ENCODE data around the gene SERINC3.
A peak's percentile ranks its signal among the peaks of the same experiment; 100 is the strongest.
"Not testable (repeated sequence)": the region's sequence is repeated elsewhere in the genome, so short reads cannot be mapped to it uniquely, and the experiment has no call there.

Gene SERINC3

DNA sequence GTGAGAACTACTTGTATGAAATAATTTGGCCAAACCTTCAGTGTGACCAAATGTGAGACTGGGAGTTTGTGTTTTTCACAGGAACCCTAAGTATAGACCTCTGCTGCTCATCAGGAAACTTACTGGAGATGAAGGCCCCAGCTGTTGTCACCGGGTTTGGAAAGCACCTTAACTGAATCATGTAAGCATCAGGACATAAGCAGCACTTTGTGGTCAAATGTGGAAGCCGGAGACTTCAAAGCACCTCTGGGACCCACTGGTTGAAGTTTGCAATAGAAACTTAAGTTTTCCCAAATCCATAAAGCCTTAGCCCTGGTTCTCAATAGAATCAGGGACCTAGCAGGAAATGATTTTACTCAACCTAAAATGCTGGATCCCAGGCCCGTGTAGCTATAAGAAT lies 31.9 kb downstream of the SERINC3 start:
- DNase-seq, result no peak

DNA sequence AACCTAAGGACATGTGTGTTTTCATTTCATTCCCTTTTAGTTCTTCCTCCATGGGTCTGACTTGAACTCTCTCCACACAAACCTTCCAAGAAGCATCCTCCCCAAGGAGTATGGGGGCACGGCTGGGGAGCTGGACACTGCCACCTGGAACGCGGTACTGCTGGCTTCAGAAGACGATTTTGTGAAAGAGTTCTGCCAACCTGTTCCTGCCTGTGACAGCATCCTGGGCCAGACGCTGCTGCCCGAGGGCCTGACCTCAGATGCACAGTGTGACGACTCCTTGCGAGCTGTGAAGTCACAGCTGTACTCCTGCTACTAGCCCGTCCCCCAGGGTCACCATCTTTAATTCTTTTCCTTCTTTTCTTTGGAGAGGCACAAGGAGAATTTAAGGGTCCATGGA lies 32.6 kb downstream of the SERINC3 start:
- DNase-seq, result no peak

- DNase-seq, result no peak
Measured at GRCh38 chr20:44488551-44488950, 33.3 kb downstream of the SERINC3 start.

GRCh38 chr20:44485830-44486198 lies 36.1 kb downstream of the SERINC3 start:
- no peak for DNase-seq

- DNase-seq, result no peak
Measured at GRCh38 chr20:44485078-44485829, 36.6 kb downstream of the SERINC3 start.

DNA sequence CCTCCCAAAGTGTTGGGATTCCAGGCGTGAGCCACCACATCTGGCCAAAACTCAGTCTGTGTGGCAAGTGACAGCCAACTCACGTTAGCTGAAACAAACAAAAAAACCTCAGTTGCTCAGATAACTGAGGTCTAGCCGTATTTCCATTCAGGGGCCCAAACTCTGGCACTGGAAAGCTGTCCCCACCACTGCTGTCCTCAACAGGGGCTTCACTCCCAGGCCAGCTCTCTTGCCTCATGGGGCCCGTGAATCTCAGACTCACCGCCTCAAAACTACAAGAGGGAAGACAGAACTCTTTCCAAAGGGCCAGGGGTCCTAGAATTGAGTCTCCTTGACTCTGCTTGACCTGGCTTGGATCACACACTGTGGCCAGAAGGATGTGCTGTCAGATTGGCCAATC lies 38.8 kb downstream of the SERINC3 start:
- DNase-seq, result no peak

- DNase-seq, result no peak
Measured at GRCh38 chr20:44481719-44482416, 40.0 kb downstream of the SERINC3 start.

GRCh38 chr20:44480097-44480496 lies 41.8 kb downstream of the SERINC3 start:
- DNase-seq, result no peak

GRCh38 chr20:44479643-44480042 lies 42.2 kb downstream of the SERINC3 start:
- no peak for DNase-seq

DNA sequence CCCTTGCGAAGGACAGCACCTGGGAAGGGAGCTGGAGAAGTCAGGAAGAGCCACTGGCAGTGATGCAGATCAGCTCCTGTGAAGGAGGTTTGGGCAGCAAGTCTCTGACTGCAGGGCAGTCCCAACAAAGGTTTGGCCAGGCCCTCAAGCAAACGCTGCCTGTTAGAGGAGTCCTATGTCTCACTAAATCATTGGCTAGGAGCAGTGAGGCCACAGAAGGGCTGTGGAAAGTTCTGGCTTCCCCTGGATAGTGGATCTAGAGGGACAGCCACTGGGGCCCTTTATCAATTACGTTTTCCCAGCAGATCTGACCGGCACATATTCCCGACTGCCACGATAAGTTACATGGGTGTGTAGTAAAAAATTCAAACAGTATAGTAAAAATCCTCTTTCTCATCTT lies 43.7 kb downstream of the SERINC3 start:
- no peak for DNase-seq

GRCh38 chr20:44477151-44477550 lies 44.7 kb downstream of the SERINC3 start:
- DNase-seq, result no peak

DNA sequence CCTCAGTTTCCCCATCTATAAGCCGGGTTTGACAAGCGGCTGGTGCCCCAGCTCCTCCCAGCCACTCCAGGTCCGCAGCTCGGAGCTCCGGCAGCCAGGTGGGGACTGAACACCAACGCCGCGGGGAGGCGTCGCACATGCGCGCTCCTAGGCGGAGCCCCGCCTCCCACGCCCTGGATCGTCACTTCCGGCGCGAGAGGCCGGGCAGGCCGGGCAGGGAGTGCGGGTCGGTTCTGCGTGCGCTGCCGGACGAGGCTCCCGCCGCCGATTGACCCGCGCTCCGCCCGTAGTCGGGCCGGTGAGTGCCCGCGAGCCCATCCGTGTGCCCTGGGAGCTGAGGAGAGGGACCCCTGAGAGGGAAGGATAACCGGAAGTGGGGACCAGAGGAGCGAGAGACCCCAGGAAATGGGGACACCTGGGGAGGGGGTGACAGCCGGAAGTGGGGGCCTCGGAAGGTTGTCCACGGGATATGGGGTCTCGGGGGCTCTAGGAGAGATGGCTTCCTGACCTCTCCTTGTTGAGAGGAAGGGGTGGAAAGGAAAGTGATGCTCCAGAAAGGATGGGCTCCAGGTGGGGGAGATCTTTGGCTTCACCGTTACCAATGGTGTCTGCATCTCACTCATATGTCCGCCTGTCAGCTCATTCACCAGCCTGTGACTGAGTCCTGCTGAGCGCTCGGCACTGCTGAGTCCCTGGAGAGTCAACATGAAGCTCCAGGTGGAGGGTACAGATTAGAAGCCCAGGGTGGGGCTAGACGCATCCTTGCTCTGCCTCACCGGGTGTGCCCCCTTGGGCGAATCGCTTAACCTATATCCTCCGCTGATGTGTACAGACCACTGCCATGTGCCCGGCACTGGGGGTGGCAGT lies 45.9 kb downstream of the SERINC3 start, which contains the start of gene TTPAL:
TSS of gene TTPAL (plus strand) at position 181 of the 867 bp plus-strand sequence. CDS start 4,126 bp downstream, outside the sequence.
- DNase-seq, result peak; percentile 86

GRCh38 chr20:44475372-44475693 lies 46.5 kb downstream of the SERINC3 start:
- no peak for DNase-seq

DNA sequence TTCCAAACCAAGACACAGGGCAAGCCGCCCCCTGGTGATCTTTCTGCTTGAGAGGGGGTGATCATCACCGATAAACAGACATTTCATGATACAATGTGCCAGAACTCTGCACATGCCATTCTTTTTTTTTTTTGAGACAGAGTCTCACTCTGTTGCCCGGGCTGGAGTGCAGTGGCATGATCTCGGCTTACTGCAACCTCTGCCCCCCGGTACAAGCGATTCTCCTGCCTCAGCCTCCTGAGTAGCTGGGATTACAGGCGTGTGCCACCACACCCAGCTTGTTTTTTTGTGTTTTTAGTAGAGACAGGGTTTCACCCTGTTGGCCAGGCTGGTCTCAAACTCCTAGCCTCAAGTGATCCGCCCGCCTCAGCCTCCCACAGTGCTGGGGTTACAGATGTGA lies 49.6 kb downstream of the SERINC3 start:
- not testable (repeated sequence) for DNase-seq

DNA sequence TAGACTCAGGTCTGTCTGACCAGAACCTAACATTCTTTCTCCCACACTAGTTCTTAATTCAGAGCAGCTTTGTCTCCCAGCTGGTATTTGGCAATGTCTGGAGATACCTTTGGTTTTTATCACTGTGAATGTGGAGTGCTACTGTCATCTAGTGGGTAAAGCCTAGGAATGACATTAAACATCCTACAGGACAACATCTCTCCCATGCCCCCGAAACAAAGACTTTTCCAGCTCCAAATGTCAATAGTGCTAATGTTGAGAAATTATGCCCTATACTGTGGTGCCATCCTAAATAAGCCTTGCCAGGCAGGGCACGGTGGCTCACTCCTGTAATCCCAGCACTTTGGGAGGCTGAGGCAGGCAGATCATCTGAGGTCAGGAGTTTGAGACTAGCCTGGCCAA lies 50.4 kb downstream of the SERINC3 start:
- DNase-seq, result peak; percentile 40

DNA sequence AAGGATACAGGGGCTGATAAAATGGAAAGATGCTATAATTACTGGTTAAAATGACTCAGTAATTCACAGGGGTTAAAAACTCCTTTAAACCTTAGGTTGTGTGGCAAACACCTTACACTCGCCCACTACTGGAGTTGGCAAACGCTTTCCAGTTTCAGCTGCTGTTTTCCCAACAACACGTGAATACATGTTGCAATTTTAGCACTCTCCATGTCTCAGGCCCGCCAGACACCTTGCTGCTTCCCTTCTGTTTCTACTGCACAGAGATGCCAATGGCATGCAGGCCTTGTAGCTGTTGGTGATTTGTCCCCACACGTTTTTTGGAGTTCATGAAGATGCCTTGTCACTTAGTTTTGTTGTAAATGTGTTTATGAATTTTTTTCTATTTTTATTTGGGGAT lies 51.5 kb downstream of the SERINC3 start:
- no peak for DNase-seq

- no peak for DNase-seq
Measured at GRCh38 chr20:44468044-44468782, 53.7 kb downstream of the SERINC3 start.

GRCh38 chr20:44467289-44467883 lies 54.5 kb downstream of the SERINC3 start:
- no peak for DNase-seq

- no peak for DNase-seq
Measured at GRCh38 chr20:44465001-44465560, 56.8 kb downstream of the SERINC3 start.

DNA sequence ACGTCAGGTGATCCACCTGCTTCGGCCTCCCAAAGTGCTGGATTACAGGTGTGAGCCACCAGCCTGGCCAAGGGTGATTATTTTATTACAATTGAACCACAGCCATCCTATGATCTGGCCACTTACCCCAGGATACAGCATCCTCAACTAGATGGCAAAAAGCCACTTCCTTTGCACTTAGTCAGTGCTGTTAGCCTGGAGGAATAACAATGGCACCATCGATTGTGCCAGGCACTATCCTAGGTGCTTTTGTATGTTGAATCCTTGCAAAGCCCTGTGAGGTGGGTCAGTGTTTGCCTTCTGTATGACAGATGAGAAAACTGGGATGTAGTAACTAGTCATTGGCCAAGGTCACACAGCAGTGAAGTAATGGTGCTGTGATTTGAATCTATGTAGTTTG lies 57.4 kb downstream of the SERINC3 start:
- DNase-seq, result no peak

DNA sequence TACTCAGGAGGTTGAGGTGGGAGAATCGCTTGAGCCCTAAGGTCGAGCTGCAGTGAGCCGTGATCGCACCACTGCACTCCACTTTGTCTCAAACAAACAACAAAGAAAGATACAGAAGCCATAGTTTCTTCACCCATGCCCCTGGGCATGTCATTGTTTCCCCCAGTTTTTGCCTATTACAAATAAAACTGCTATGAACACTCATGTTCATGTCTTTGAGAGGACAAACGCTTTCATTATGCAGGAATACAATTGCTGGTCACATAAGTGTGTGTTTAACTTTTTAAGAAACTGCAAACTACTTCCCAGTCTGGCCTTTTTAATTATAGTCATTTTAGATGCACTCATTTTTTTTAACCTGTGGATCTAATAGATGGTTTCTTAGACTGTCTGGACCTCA lies 58.4 kb downstream of the SERINC3 start:
- DNase-seq, result no peak

- DNase-seq, result no peak
Measured at GRCh38 chr20:44461803-44462174, 60.1 kb downstream of the SERINC3 start.
